HepG2 (cell line): ENCODE results near the gene FAM118B. TPM values are rescaled to one million over a fixed set of nuclear protein-coding genes. Genes with fewer than 3 reads are reported as not detected.

Experiments used
- ATAC-seq: fragments of 200-7000 bp; cut with Tn5 transposase; 3 replicates; pipeline ENCODE4 v1.9.1; 2020; ENCODE audit warnings: mild to moderate bottlenecking, moderate library complexity
- BruUV-seq: library from RNA; stranded (reverse); fragments of 400-500 nt; replicated peaks from 2 replicates; lab custom pipeline; 2021; lab: Mats Ljungman, UMichigan
- CTCF ChIA-PET: fragments of 300-600 bp; formaldehyde crosslinking; extraction: SDS; loops from one replicate; lab custom pipeline; 2021; ENCODE audit warnings: low total read pairs, inconsistent platforms, low intra/inter-chr PET ratio; lab: Yijun Ruan, JAX
- POLR2A ChIA-PET: fragments of 350-600 bp; sonication (Branson Sonifier 250); formaldehyde crosslinking; loops from one replicate; lab custom pipeline; 2020; ENCODE audit warnings: antibody characterized with exemption, inconsistent platforms; lab: Yijun Ruan, JAX
- DNase-seq: peaks from one replicate; pipeline ENCODE4 v3.0.0-alpha.2; 2015; ENCODE audit warnings: low spot score
- FAIRE-seq: peaks from 3 replicates; lab custom pipeline; 2011; peaks lifted over from hg19 to GRCh38; lab: Jason Lieb, UNC
- H2AFZ ChIP-seq: one replicate; pipeline ENCODE4 v1.6.1; 2011; ENCODE audit warnings: low read length, inconsistent platforms
- H3K27ac ChIP-seq: fragments of 300-600 bp; 3 replicates; pipeline ENCODE4 v1.8.0; 2011; ENCODE audit warnings: mixed run types, mild to moderate bottlenecking, mixed read lengths, low read length, inconsistent platforms; ENCODE audit not compliant: insufficient read depth; ENCODE audit errors: extremely low read length
- H3K27me3 ChIP-seq, 2 experiments: fragments of 200-600 bp in 1 of 2; 2 replicates in 1 of 2; 3 replicates in 1 of 2; pipeline versions ENCODE4 v1.6.0 to v1.8.0; 2011; ENCODE audit warnings: low read length in 2 of 2, mild to moderate bottlenecking in 2 of 2, moderate library complexity in 2 of 2, inconsistent platforms in 1 of 2; ENCODE audit not compliant: insufficient read depth in 2 of 2, control insufficient read depth in 1 of 2
- H3K36me3 ChIP-seq, 2 experiments: fragments of 200-600 bp in 1 of 2; replicated peaks in 1 of 2; 2 replicates in 1 of 2; 3 replicates in 1 of 2; pipeline versions ENCODE4 v1.5.1 to v1.8.0; 2011; ENCODE audit warnings: low read length in 2 of 2, inconsistent platforms in 1 of 2; ENCODE audit not compliant: insufficient read depth in 2 of 2, control insufficient read depth in 1 of 2
- H3K4me1 ChIP-seq: 2 replicates; pipeline ENCODE4 v1.5.1; 2012; ENCODE audit warnings: low read length, inconsistent platforms; ENCODE audit not compliant: insufficient read depth
- H3K4me2 ChIP-seq: 2 replicates; pipeline ENCODE4 v1.6.0; 2011; ENCODE audit warnings: low read depth, low read length, inconsistent platforms
- H3K4me3 ChIP-seq, 3 experiments: fragments of 200-600 bp in 1 of 3; sonication (generic), shearing (Covaris generic) in 1 of 3; replicated peaks in 1 of 3; 2 replicates each; pipeline ENCODE4 v1.5.1; 2011 to 2016; ENCODE audit warnings: low read length in 3 of 3, inconsistent platforms in 2 of 3, low read depth in 2 of 3, mild to moderate bottlenecking in 2 of 3, control low read depth in 1 of 3, mixed read lengths in 1 of 3; ENCODE audit not compliant: insufficient read depth in 1 of 3
- H3K79me2 ChIP-seq: one replicate; pipeline ENCODE4 v1.6.1; 2011; ENCODE audit warnings: low read length, inconsistent platforms; ENCODE audit not compliant: insufficient read depth
- H3K9ac ChIP-seq: 2 replicates; pipeline ENCODE4 v1.6.0; 2011; ENCODE audit warnings: mild to moderate bottlenecking, low read depth, low read length, inconsistent platforms; ENCODE audit not compliant: insufficient read depth
- H3K9me3 ChIP-seq: 2 replicates; pipeline ENCODE4 v1.5.1; 2012; ENCODE audit warnings: mild to moderate bottlenecking, low read length
- H4K20me1 ChIP-seq: 2 replicates; pipeline ENCODE4 v1.6.0; 2011; ENCODE audit warnings: inconsistent platforms, mild to moderate bottlenecking, low read length, moderate library complexity; ENCODE audit not compliant: insufficient read depth
- HNRNPLL ChIP-seq: fragments of 200-400 bp; formaldehyde crosslinking; IDR thresholded peaks from 2 replicates; pipeline ENCODE4 v1.6.1; 2017; ENCODE audit warnings: mild to moderate bottlenecking, low read depth, low read length; ENCODE audit not compliant: poor library complexity, severe bottlenecking
- MXD4 ChIP-seq: IDR thresholded peaks from 2 replicates; pipeline ENCODE4 v1.6.1; 2016; ENCODE audit warnings: mild to moderate bottlenecking, missing biosample characterization, missing genetic modification reagents
- PCBP1 ChIP-seq: fragments of 200-400 bp; formaldehyde crosslinking; IDR thresholded peaks from 2 replicates; pipeline ENCODE4 v1.6.1; 2017; ENCODE audit warnings: mild to moderate bottlenecking, low read depth, low read length, borderline replicate concordance
- STAT5B ChIP-seq: sonication (generic); formaldehyde crosslinking; IDR thresholded peaks from 2 replicates; pipeline ENCODE4 v1.4.0; 2020; ENCODE audit warnings: missing genetic modification reagents
- TBX2 ChIP-seq: sonication (generic); formaldehyde crosslinking; IDR thresholded peaks from 2 replicates; pipeline ENCODE4 v1.5.0; 2020; ENCODE audit warnings: missing genetic modification reagents, mild to moderate bottlenecking, borderline replicate concordance
- ZFP62 ChIP-seq: sonication (generic); formaldehyde crosslinking; IDR thresholded peaks from 2 replicates; pipeline ENCODE4 v1.4.0; 2020; ENCODE audit warnings: missing genetic modification reagents
- ZNF101 ChIP-seq: sonication (generic); formaldehyde crosslinking; IDR thresholded peaks from 2 replicates; pipeline ENCODE4 v1.4.0; 2020; ENCODE audit warnings: mild to moderate bottlenecking, low read depth, missing genetic modification reagents, borderline replicate concordance
- ZNF138 ChIP-seq: sonication (generic); formaldehyde crosslinking; IDR thresholded peaks from 2 replicates; pipeline ENCODE4 v1.5.0; 2020; ENCODE audit warnings: mild to moderate bottlenecking, low read depth, missing genetic modification reagents
- ZNF562 ChIP-seq: sonication (generic); formaldehyde crosslinking; IDR thresholded peaks from 2 replicates; pipeline ENCODE4 v1.8.0; 2022; ENCODE audit warnings: missing genetic modification reagents, borderline replicate concordance
- ZNF652 ChIP-seq: IDR thresholded peaks from 2 replicates; pipeline ENCODE4 v1.6.1; 2016; ENCODE audit warnings: low read depth, borderline replicate concordance
- WGBS: methylation state at CpG from one replicate; pipeline ENCODE4 v1.1.6; 2017; ENCODE audit warnings: low lambda C conversion rate; 5-methylcytosine and 5-hydroxymethylcytosine counted together
- in situ Hi-C: cut with HindIII; loops from 2 replicates; pipeline ENCODE4 v1.10.0; 2017; ENCODE audit warnings: low pct_unique_long_range_greater_than_20kb; ENCODE audit not compliant: extremely low pct_ligation_motif_present
- intact Hi-C: fragments of 100-400 bp; cut with micrococcal nuclease; formaldehyde crosslinking; loops from one replicate; pipeline ENCODE4 v1.10.0; 2022; ENCODE audit not compliant: unreplicated experiment
- polyA plus RNA-seq, 8 experiments: library from polyadenylated mRNA; depleted of rRNA in 3 of 8; stranded (reverse) in 7 of 8; unstranded in 1 of 8; fragments of >200 nt; fragmentation: Illumina TruSeq in 4 of 8; extraction: Trizol in 4 of 8; gene quantifications; 2 replicates each; pipeline versions ENCODE4 v1.2.1 to v1.2.3, GENCODE V29; 2011 to 2016; ENCODE audit warnings: low read depth in 4 of 8, missing spikeins in 1 of 8, mixed read lengths in 1 of 8; ENCODE audit not compliant: insufficient read depth in 1 of 8
- total RNA-seq, 5 experiments: library from RNA; depleted of rRNA; stranded (reverse); fragments of >200 nt; fragmentation: Illumina TruSeq; extraction: Trizol; gene quantifications; 2 replicates each; pipeline ENCODE4 v1.2.3, GENCODE V29; 2016; ENCODE audit warnings: low read depth in 1 of 5
- TF ChIP-seq, protein P1 (sequence below): sonication (generic); formaldehyde crosslinking; IDR thresholded peaks from 2 replicates; pipeline ENCODE4 v1.9.0; 2021; ENCODE audit warnings: missing genetic modification reagents, mild to moderate bottlenecking, borderline replicate concordance
- TF ChIP-seq, protein P2 (sequence below): sonication (generic); formaldehyde crosslinking; IDR thresholded peaks from 2 replicates; pipeline ENCODE4 v1.5.0; 2020; ENCODE audit warnings: mild to moderate bottlenecking, missing genetic modification reagents

The FAM118B gene
- total and polyA plus RNA-seq, 2 of the 13 experiments (the other 11 are each of a cell fraction or from before 2014, with no cell fraction given): 10.2 to 25.7 TPM

DNA sequence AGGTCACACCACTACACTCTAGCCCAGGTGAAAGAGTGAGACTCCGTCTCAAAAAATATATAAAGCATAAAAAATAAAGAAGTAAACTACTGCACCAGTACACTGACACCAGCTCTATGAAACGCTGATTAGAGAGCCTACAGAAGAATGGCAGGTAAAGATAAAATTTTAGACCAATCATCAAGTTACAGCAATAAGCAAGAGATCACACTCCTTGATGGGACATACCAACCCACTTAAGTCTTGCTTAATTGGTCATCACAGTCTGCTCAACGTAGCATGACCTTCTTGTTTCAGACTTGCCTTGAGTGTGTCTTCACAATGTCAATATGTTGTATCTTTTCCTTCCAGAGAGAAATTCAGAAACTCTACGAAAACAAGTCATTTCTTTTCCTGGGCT lies 44.6 kb downstream of the FAM118B start:
- FAIRE-seq (no peak), ATAC-seq (no peak), DNase-seq (no peak)
- H3K79me2 ChIP-seq: no peaks in the 10 kb centered on the region
- no peak overlapping the region for H3K4me2 ChIP-seq
- intact Hi-C loops (no loop called here), in situ Hi-C loops (no loop called here)
- no peaks in the 10 kb centered on the region for H3K9me3 ChIP-seq
- ChIA-PET CTCF (no interaction called here), POLR2A (no interaction called here)
- no peaks in the 10 kb centered on the region for H4K20me1 ChIP-seq
- no peak overlapping the region for H3K4me3 ChIP-seq
- no peaks in the 10 kb centered on the region for H3K4me1 ChIP-seq
- no peak overlapping the region for H3K27ac ChIP-seq
- no peak overlapping the region for H3K9ac ChIP-seq
- H3K27me3 ChIP-seq: no peaks in the 10 kb centered on the region
- WGBS: 96% methylated on average over 4 of the region's 4 CpGs
- no peak overlapping the region for H2AFZ ChIP-seq
- BruUV-seq: no TSS peak
- TF ChIP-seq TBX2 (CRISPR knock-in tag): no peak
- TF ChIP-seq ZNF652: no peak
- TF ChIP-seq ZNF101 (CRISPR knock-in tag): no peak
- no peak for TF ChIP-seq ZNF562 (CRISPR knock-in tag)
- TF ChIP-seq, protein P1, sequence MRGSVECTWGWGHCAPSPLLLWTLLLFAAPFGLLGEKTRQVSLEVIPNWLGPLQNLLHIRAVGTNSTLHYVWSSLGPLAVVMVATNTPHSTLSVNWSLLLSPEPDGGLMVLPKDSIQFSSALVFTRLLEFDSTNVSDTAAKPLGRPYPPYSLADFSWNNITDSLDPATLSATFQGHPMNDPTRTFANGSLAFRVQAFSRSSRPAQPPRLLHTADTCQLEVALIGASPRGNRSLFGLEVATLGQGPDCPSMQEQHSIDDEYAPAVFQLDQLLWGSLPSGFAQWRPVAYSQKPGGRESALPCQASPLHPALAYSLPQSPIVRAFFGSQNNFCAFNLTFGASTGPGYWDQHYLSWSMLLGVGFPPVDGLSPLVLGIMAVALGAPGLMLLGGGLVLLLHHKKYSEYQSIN (CRISPR knock-in tag): no peak
- TF ChIP-seq ZFP62: no peak
- TF ChIP-seq STAT5B: no peak
- no peak for TF ChIP-seq PCBP1
- no peak for TF ChIP-seq HNRNPLL
- TF ChIP-seq MXD4 (CRISPR knock-in tag): no peak
- TF ChIP-seq, protein P2, sequence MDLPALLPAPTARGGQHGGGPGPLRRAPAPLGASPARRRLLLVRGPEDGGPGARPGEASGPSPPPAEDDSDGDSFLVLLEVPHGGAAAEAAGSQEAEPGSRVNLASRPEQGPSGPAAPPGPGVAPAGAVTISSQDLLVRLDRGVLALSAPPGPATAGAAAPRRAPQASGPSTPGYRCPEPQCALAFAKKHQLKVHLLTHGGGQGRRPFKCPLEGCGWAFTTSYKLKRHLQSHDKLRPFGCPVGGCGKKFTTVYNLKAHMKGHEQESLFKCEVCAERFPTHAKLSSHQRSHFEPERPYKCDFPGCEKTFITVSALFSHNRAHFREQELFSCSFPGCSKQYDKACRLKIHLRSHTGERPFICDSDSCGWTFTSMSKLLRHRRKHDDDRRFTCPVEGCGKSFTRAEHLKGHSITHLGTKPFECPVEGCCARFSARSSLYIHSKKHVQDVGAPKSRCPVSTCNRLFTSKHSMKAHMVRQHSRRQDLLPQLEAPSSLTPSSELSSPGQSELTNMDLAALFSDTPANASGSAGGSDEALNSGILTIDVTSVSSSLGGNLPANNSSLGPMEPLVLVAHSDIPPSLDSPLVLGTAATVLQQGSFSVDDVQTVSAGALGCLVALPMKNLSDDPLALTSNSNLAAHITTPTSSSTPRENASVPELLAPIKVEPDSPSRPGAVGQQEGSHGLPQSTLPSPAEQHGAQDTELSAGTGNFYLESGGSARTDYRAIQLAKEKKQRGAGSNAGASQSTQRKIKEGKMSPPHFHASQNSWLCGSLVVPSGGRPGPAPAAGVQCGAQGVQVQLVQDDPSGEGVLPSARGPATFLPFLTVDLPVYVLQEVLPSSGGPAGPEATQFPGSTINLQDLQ (CRISPR knock-in tag): no peak
- TF ChIP-seq ZNF138 (CRISPR knock-in tag): no peak
- H3K36me3 ChIP-seq: peaks cover 3 to 34% of the 10 kb centered on the region in 2 experiments
